Right cardiac atrium (tissue), 5 donors: ENCODE measurements around the gene RHBDD2. TPM values are rescaled to one million over a fixed set of nuclear protein-coding genes. Genes with fewer than 3 reads are reported as not detected.
A peak's percentile ranks its signal among the peaks of the same experiment; 100 is the strongest.
"Not testable (repeated sequence)": the region's sequence is repeated elsewhere in the genome, so short reads cannot be mapped to it uniquely, and the experiment has no call there.

ENCODE experiments used
- ATAC-seq, 2 donors: fragments of 200-7000 bp; cut with Tn5 transposase; one replicate each; pipeline versions ENCODE4 v1.8.0 to v1.9.1; 2020; ENCODE audit warnings: moderate library complexity in 2 of 2, mild to moderate bottlenecking in 1 of 2
- DNase-seq, 3 donors: peaks; one replicate each; pipeline ENCODE4 v3.0.0-alpha.2; 2020
- H3K27ac ChIP-seq: one replicate; pipeline ENCODE4 v1.5.1; 2013; ENCODE audit warnings: mild to moderate bottlenecking, low read length, control low read depth, moderate library complexity
- H3K27me3 ChIP-seq: one replicate; pipeline ENCODE4 v1.6.1; 2013; ENCODE audit not compliant: control insufficient read depth, insufficient read depth
- H3K4me1 ChIP-seq: one replicate; pipeline ENCODE4 v1.6.1; 2013; ENCODE audit warnings: low read length; ENCODE audit not compliant: control insufficient read depth, insufficient read depth
- H3K4me3 ChIP-seq: one replicate; pipeline ENCODE4 v1.5.1; 2013; ENCODE audit warnings: low read length, control low read depth
- H3K9me3 ChIP-seq: one replicate; pipeline ENCODE4 v1.6.1; 2013; ENCODE audit warnings: low read length; ENCODE audit not compliant: control insufficient read depth
- WGBS: extraction: QIAGEN DNeasy Blood & Tissue Kit; methylation state at CpG from one replicate; pipeline ENCODE4 v1.1.7; 2013; 5-methylcytosine and 5-hydroxymethylcytosine counted together
- intact Hi-C, 4 donors: fragments of 100-400 bp; cut with DNase I; formaldehyde crosslinking; loops; one replicate each; pipeline versions ENCODE4 v1.11.0 to v1.14.0; 2022 to 2023
- polyA plus RNA-seq: library from polyadenylated mRNA; stranded (reverse); fragments of 200-250 nt; gene quantifications from one replicate; pipeline ENCODE4 v1.2.3, GENCODE V29; 2013
- total RNA-seq, 4 donors: library from RNA; stranded (reverse); fragmentation: NEBNext Ultra II Directional; extraction: Animal tissue kit (Norgen Biotek cat#: 25700); gene quantifications; one replicate each; pipeline ENCODE4 v1.2.1, GENCODE V29; 2021
- donor health status: healthy with polysubstance abuse.
- donor health status: DM: no; HTN: yes; CAD: no.
- donor health status: DM: no; HTN: no; CAD: no.
- donor health status: DM: no; HTN: yes; CAD: no; lungs with severe emphysema.
- donor health status: DM: yes; HTN: yes; CAD: no.

RHBDD2 gene
- total and polyA plus RNA-seq, 5 donors: 31.8 to 42.4 (median 36.2) TPM

- no peaks in the 10 kb centered on the region for H3K27me3 ChIP-seq
- no peak overlapping the region for H3K4me3 ChIP-seq
- DNase-seq (peak in 1 of 3 donors; percentile 29), ATAC-seq (peak in 1 of 2 donors; percentile 2)
- H3K4me1 ChIP-seq: no peaks in the 10 kb centered on the region
- 88% methylated on average over 11 of the region's 11 CpGs for WGBS
- no peaks in the 10 kb centered on the region for H3K9me3 ChIP-seq
- intact Hi-C loops: no loop called here
- H3K27ac ChIP-seq: no peak overlapping the region
Measured at GRCh38 chr7:75889223-75889825, 10.5 kb downstream of the RHBDD2 start.

GRCh38 chr7:75889826-75890225, 11.0 kb downstream of the RHBDD2 start:
- H3K9me3 ChIP-seq: no peaks in the 10 kb centered on the region
- DNase-seq (peak in 2 of 3 donors; percentile 15 to 40), ATAC-seq (no peak)
- intact Hi-C loops: no loop called here
- H3K4me1 ChIP-seq: no peaks in the 10 kb centered on the region
- no peaks in the 10 kb centered on the region for H3K27me3 ChIP-seq
- WGBS: 79% methylated on average over 11 of the region's 11 CpGs
- no peak overlapping the region for H3K4me3 ChIP-seq
- H3K27ac ChIP-seq: no peak overlapping the region

- H3K4me3 ChIP-seq, H3K4me1 ChIP-seq, H3K27me3 ChIP-seq, H3K27ac ChIP-seq, H3K9me3 ChIP-seq, intact Hi-C loops, ATAC-seq: not testable (repeated sequence)
- DNase-seq: peak in 1 of 3 donors; percentile 10
- WGBS: 77% methylated on average over 7 of the region's 7 CpGs
Measured at GRCh38 chr7:75891237-75891636, 12.4 kb downstream of the RHBDD2 start.

GRCh38 chr7:75891815-75892411, 13.1 kb downstream of the RHBDD2 start:
- no peaks in the 10 kb centered on the region for H3K4me1 ChIP-seq
- intact Hi-C loops: no loop called here
- WGBS: 92% methylated on average over 7 of the region's 7 CpGs
- H3K27me3 ChIP-seq: no peaks in the 10 kb centered on the region
- peak in 1 of 3 donors; percentile 30 for DNase-seq
- no peaks in the 10 kb centered on the region for H3K9me3 ChIP-seq
- no peak for ATAC-seq
- H3K4me3 ChIP-seq: no peak overlapping the region
- no peak overlapping the region for H3K27ac ChIP-seq

GRCh38 chr7:75892634-75893272, 13.9 kb downstream of the RHBDD2 start:
- H3K27ac ChIP-seq: no peak overlapping the region
- ATAC-seq: peak; percentile 69 to 72
- 59% methylated on average over 15 of the region's 15 CpGs for WGBS

GRCh38 chr7:75896803-75897327, 18.0 kb downstream of the RHBDD2 start:
- Histone ChIP-seq H3K9me3 (no peaks in the 10 kb centered on the region), H3K4me3 (no peak overlapping the region), H3K27ac (no peak overlapping the region), H3K27me3 (no peaks in the 10 kb centered on the region), H3K4me1 (no peaks in the 10 kb centered on the region)
- WGBS: 85% methylated on average over 6 of the region's 6 CpGs
- intact Hi-C loops: no loop called here
- ATAC-seq (no peak), DNase-seq (peak in 2 of 3 donors; percentile 10 to 14)

More at GRCh38 chr7:75892634-75893272, 13.9 kb downstream of the RHBDD2 start:
- intact Hi-C loops: no loop called here
- no peaks in the 10 kb centered on the region for H3K9me3 ChIP-seq
- H3K4me3 ChIP-seq: no peak overlapping the region
- no peaks in the 10 kb centered on the region for H3K27me3 ChIP-seq
- no peaks in the 10 kb centered on the region for H3K4me1 ChIP-seq
- peak; percentile 76 to 86 (median 82) for DNase-seq

- no peak for DNase-seq
- Histone ChIP-seq H3K4me1 (no peaks in the 10 kb centered on the region), H3K27ac (no peak overlapping the region), H3K9me3 (no peaks in the 10 kb centered on the region), H3K27me3 (no peaks in the 10 kb centered on the region), H3K4me3 (no peak overlapping the region)
- intact Hi-C loops: no loop called here
- no peak for ATAC-seq
- WGBS: 87% methylated on average over 9 of the region's 9 CpGs
Measured at GRCh38 chr7:75900617-75901315, 21.9 kb downstream of the RHBDD2 start.

GRCh38 chr7:75905785-75906604, 27.2 kb downstream of the RHBDD2 start:
- no peaks in the 10 kb centered on the region for H3K9me3 ChIP-seq
- peaks cover 2% of the 10 kb centered on the region for H3K4me1 ChIP-seq
- H3K27ac ChIP-seq: peak overlapping the region; percentile 66
- H3K27me3 ChIP-seq: no peaks in the 10 kb centered on the region
- no peak overlapping the region for H3K4me3 ChIP-seq
- ATAC-seq (peak; percentile 92 to 93), DNase-seq (peak; percentile 87 to 89 (median 87))
- WGBS: 42% methylated on average over 17 of the region's 17 CpGs
- intact Hi-C loops: no loop called here

- Histone ChIP-seq H3K4me3 (no peak overlapping the region), H3K27ac (no peak overlapping the region), H3K9me3 (no peaks in the 10 kb centered on the region), H3K4me1 (peaks cover 2% of the 10 kb centered on the region), H3K27me3 (no peaks in the 10 kb centered on the region)
- intact Hi-C loops: no loop called here
- DNase-seq (peak in 1 of 3 donors; percentile 45), ATAC-seq (peak; percentile 46 to 68)
- 70% methylated on average over 10 of the region's 10 CpGs for WGBS
Measured at GRCh38 chr7:75906991-75907667, 28.3 kb downstream of the RHBDD2 start.

- H3K4me3 ChIP-seq, DNase-seq, H3K9me3 ChIP-seq, H3K27me3 ChIP-seq, ATAC-seq, intact Hi-C loops, H3K4me1 ChIP-seq, H3K27ac ChIP-seq: not testable (repeated sequence)
- 96% methylated on average over 9 of the region's 9 CpGs for WGBS
Measured at GRCh38 chr7:75907668-75908039, 28.8 kb downstream of the RHBDD2 start.
